Mucosa of descending colon (tissue), 3 donors: ENCODE results near the gene FBXO21. TPM values are rescaled to one million over a fixed set of nuclear protein-coding genes. Genes with fewer than 3 reads are reported as not detected.
"Not testable (repeated sequence)": the region's sequence is repeated elsewhere in the genome, so short reads cannot be mapped to it uniquely, and the experiment has no call there.

Source experiments
- ATAC-seq: fragments of 200-7000 bp; cut with Tn5 transposase; one replicate; pipeline ENCODE4 v1.9.1; 2020; ENCODE audit warnings: mild to moderate bottlenecking, moderate library complexity
- DNase-seq, 3 donors: peaks; one replicate each; pipeline ENCODE4 v3.0.0-alpha.2; 2020
- H3K36me3 ChIP-seq: fragments of 200-600 bp; one replicate; pipeline ENCODE4 v1.8.0; 2021; ENCODE audit warnings: low read depth, mild to moderate bottlenecking
- H3K4me1 ChIP-seq: fragments of 200-600 bp; one replicate; pipeline ENCODE4 v1.8.0; 2021; ENCODE audit warnings: low read depth, mild to moderate bottlenecking
- H3K4me3 ChIP-seq: fragments of 200-600 bp; one replicate; pipeline ENCODE4 v1.8.0; 2021; ENCODE audit warnings: mild to moderate bottlenecking
- H3K9me3 ChIP-seq: fragments of 200-600 bp; one replicate; pipeline ENCODE4 v1.8.0; 2021; ENCODE audit warnings: mild to moderate bottlenecking
- intact Hi-C, 2 donors: fragments of 100-400 bp; cut with DNase I in 1 of 2; cut with micrococcal nuclease in 1 of 2; formaldehyde crosslinking; loops; one replicate each; pipeline versions ENCODE4 v1.11.0 to v1.11.1; 2022; cut with DNase I, micrococcal nuclease
- total RNA-seq, 3 donors: library from RNA; stranded (reverse); fragmentation: NEBNext Ultra II Directional in 2 of 3; extraction: Animal tissue kit (Norgen Biotek cat#: 25700) in 2 of 3; gene quantifications; one replicate each; pipeline versions ENCODE4 v1.2.1 to v1.2.4, GENCODE V29; 2021 to 2023
- TF ChIP-seq, protein P1 (sequence below): fragments of 200-600 bp; IDR thresholded peaks from one replicate; pipeline ENCODE4 v1.8.0; 2022; ENCODE audit warnings: antibody characterized with exemption, mild to moderate bottlenecking
- donor health status: DM: no; HTN: no; CAD: no; lungs with moderate emphysema.
- donor health status: DM: no; HTN: no; CAD: no.
- donor health status: DM: no; HTN: yes; CAD: no.

FBXO21 gene
- total RNA-seq, 3 donors from 2014 or later, result 14.7 to 44.6 (median 30.7) TPM

DNA sequence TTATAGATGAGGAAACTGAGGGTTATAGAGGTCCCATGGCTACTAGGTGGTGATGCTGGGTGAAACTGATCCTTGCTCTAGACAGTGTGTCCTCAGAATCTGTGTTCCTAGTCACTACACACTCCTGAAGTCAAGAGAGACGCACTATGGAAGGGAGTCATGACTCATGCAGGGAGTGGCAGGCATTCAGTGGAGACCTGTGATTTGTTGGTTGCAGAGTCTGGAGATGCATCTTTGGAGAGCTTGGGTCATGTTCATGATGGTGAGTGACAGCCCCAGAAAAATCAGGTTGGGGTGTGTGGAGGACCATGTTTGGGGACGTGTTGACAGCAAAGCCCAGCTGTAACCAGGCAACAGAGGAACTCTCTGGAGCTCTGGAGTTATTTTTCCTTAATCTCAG lies 38.0 kb upstream of the FBXO21 start:
- ATAC-seq (no peak), DNase-seq (no peak)
- Histone ChIP-seq H3K4me1 (no peaks in the 10 kb centered on the region), H3K9me3 (no peaks in the 10 kb centered on the region), H3K4me3 (no peak overlapping the region), H3K36me3 (no peaks in the 10 kb centered on the region)
- TF ChIP-seq, protein P1, sequence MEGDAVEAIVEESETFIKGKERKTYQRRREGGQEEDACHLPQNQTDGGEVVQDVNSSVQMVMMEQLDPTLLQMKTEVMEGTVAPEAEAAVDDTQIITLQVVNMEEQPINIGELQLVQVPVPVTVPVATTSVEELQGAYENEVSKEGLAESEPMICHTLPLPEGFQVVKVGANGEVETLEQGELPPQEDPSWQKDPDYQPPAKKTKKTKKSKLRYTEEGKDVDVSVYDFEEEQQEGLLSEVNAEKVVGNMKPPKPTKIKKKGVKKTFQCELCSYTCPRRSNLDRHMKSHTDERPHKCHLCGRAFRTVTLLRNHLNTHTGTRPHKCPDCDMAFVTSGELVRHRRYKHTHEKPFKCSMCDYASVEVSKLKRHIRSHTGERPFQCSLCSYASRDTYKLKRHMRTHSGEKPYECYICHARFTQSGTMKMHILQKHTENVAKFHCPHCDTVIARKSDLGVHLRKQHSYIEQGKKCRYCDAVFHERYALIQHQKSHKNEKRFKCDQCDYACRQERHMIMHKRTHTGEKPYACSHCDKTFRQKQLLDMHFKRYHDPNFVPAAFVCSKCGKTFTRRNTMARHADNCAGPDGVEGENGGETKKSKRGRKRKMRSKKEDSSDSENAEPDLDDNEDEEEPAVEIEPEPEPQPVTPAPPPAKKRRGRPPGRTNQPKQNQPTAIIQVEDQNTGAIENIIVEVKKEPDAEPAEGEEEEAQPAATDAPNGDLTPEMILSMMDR, result no peak
- intact Hi-C loops, result no loop called here

DNA sequence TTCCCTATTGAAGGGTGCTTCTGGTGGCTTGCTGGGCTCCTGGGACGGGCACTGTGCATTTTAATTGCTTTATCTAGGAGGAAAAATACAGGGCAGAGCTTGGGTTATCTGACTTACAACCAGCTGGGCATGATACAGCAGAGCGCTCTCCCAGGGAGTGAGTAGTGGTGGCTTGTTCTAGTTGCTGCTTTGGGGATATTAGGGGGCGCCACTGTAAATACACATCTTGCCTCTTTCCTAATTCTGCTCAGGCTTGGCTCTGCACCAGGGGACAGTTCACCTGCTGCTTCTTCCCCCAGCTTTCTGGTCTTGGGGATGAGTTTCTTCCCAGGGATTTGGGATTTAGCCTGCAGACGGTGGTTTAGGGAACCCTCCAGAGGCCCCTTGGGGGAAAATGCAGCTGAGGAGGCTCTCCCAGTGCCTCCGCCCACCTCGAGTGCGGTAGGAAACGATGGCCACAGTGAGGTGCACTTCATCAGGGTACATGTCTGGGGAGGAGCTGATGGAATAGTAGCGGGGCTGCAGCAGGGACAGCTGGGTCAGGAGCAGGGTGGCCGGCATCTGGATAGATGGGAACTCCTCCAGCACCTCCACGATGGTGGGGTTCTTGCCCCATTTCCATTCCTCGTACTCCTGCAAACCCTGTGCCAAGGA lies 36.9 kb upstream of the FBXO21 start:
- DNase-seq (no peak), ATAC-seq (no peak)
- Histone ChIP-seq H3K4me1 (no peaks in the 10 kb centered on the region), H3K4me3 (no peak overlapping the region), H3K9me3 (no peaks in the 10 kb centered on the region), H3K36me3 (no peaks in the 10 kb centered on the region)
- TF ChIP-seq, protein P1, result no peak
- intact Hi-C loops, result no loop called here

DNA sequence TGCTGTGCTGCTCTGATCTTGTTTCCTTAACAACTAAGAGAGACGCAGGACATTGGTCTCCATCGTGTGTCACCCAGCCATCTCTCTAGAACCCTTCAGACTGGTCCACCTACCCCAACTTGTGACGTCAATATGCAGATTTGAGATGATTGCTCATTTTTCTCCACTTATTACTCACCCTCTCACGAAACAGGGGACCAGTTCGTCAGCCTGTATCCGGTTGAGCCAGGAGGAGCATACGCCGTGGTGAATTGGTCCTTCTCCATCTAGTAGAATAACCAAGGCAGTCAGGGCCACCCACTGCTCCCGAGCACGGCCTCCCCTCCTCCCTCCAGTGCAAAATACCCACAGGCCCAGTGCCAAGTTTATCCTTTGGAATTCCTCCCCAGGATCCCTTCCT lies 36.2 kb upstream of the FBXO21 start:
- no peaks in the 10 kb centered on the region for H3K9me3 ChIP-seq
- TF ChIP-seq, protein P1, result no peak
- no peak for ATAC-seq
- intact Hi-C loops, result no loop called here
- no peak for DNase-seq
- no peaks in the 10 kb centered on the region for H3K36me3 ChIP-seq
- H3K4me1 ChIP-seq, result no peaks in the 10 kb centered on the region
- H3K4me3 ChIP-seq, result no peak overlapping the region

DNA sequence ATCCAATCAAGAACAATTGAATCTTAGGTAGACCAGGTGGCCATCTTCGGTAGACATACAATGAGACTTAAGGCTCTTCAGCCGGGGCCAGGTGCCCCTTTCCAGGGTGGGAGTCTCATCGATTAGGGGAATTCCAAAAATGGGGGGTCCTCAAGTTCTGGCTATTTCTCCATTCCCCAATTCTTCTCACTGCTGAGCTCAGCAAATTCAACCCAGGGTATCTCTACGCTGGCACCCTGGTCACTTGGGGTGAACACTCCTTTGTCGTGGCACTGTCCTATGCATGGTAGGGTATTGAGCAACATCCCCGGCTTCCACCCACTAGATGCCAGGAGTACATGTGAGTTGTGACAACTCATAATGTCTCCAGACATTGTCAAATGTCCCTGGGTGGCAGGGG lies 34.9 kb upstream of the FBXO21 start:
- Histone ChIP-seq H3K36me3 (no peaks in the 10 kb centered on the region), H3K9me3 (no peaks in the 10 kb centered on the region), H3K4me3 (no peak overlapping the region), H3K4me1 (no peaks in the 10 kb centered on the region)
- intact Hi-C loops, result no loop called here
- no peak for ATAC-seq
- TF ChIP-seq, protein P1, result no peak
- no peak for DNase-seq

DNA sequence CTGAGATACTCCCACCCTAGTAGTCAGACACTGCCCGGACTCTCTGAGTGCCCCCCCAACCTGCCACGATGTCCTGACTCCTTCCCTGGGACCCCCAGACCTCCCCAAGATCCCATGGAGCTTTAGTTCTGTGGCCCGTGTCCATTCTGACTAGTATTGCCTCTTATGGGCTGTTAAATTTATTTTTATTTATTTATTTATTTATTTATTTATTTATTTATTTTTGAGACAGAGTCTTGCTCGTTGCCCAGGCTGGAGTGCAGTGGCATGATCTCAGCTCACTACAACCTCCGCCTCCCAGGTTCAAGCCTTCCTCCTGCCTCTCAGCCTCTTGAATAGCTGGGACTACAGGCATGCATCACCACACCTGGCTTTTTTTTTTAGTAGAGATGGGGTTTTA lies 30.7 kb upstream of the FBXO21 start:
- H3K36me3 ChIP-seq, DNase-seq, H3K4me1 ChIP-seq, intact Hi-C loops, ATAC-seq, H3K4me3 ChIP-seq, H3K9me3 ChIP-seq: not testable (repeated sequence)

DNA sequence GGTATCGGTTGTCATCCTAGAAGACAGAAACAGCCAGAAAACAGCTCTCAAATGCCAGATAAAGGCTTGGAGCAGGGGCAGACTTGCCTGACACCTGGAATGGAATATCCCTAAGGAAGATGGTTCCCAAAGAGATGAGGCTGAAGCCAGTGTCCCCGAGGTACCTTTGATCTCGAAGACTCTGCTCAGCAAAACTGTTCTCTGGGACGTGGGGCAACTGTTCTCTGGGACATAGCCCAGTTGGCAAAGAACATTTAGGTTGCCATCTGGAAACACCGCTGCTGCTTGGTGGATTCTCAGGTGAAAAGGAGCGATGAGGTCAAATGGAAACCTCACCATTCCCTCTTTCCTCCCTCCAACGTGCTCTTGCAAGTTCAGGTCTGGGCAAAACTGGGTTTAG lies 27.9 kb upstream of the FBXO21 start:
- DNase-seq (no peak), ATAC-seq (no peak)
- no peaks in the 10 kb centered on the region for H3K4me1 ChIP-seq
- no peaks in the 10 kb centered on the region for H3K9me3 ChIP-seq
- H3K4me3 ChIP-seq, result no peak overlapping the region
- no peaks in the 10 kb centered on the region for H3K36me3 ChIP-seq
- intact Hi-C loops, result loop anchor here (10.0 kb wide), 2 partner anchors 617 to 637 kb away; no protein-coding TSS in a partner anchor
- TF ChIP-seq, protein P1, result no peak
